NCI-H460 (cell line): ENCODE results near the gene CNNM1. TPM values are rescaled to one million over a fixed set of nuclear protein-coding genes. Genes with fewer than 3 reads are reported as not detected.

ENCODE experiments used
- DNase-seq: peaks from one replicate; pipeline ENCODE4 v3.0.0-alpha.2; 2016; ENCODE audit warnings: low read depth; ENCODE audit errors: extremely low read depth
- total RNA-seq: library from RNA; depleted of rRNA; stranded (reverse); fragments of >200 nt; shearing (Covaris generic); gene quantifications from 2 replicates; pipeline ENCODE4 v1.2.3, GENCODE V29; 2014

Gene CNNM1
- total RNA-seq, 1 experiment from 2014 or later, result 2.5 TPM

GRCh38 chr10:99331207-99331803 is 2.1 kb downstream of the CNNM1 start:
- DNase-seq, result no peak

- DNase-seq, result no peak
These were observed 8.2 kb downstream of the CNNM1 start for GRCh38 chr10:99337311-99337811.

GRCh38 chr10:99337901-99338300 is 8.7 kb downstream of the CNNM1 start:
- DNase-seq, result no peak

- peak; percentile 28 for DNase-seq
These were observed 9.9 kb downstream of the CNNM1 start for GRCh38 chr10:99339077-99339476.

- no peak for DNase-seq
These were observed 10.4 kb downstream of the CNNM1 start for GRCh38 chr10:99339563-99340047.

- no peak for DNase-seq
These were observed 11.5 kb downstream of the CNNM1 start for GRCh38 chr10:99340650-99341049.

GRCh38 chr10:99341248-99341647 is 12.1 kb downstream of the CNNM1 start:
- no peak for DNase-seq

DNA sequence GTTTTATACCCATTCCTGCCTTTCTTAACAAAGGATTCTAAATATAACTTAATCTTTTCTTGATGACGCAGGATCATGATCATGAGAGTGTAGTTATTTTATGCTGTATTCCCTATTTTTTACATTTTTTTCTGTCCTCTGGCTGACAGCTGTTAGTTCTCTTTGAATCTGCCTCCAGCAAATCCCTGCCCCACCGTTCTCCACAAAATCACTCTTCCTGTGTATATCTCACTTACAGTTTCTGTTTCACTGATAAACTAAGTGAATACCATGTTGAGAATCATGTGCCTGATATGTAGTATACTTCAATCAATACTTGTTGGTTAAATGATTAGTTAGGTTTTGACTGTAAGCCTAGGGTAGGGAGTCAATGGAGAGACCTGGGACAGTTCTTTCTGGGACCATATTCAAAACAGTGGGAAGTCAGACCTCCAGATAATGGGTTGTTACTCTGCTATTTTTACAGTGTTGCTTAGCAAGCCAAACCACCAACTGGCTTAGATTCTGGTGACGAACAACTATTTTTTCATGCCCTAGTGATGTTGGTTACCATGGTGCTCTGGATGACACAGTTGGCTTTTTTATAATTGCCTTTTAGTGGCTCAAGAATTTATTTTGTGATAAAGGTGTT is 12.8 kb downstream of the CNNM1 start:
- no peak for DNase-seq

DNA sequence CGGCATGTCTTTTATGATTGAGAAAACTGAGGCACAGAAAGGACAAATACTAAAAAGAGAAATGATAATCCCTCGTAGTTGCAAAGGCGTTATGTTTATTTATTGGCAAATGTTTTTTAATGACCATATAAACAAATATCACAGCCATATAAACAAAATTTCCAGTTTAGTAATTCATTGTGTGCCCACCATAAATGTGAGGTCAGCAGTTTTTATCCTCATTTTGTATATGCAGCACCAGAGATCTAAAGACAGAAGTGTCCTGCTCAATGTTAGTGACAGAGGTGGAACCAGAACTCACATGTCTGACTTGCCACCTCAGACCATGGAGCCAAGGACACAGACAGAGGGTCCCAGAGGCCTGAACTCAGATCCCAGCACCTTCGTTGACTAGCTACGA is 14.1 kb downstream of the CNNM1 start:
- DNase-seq, result no peak

DNA sequence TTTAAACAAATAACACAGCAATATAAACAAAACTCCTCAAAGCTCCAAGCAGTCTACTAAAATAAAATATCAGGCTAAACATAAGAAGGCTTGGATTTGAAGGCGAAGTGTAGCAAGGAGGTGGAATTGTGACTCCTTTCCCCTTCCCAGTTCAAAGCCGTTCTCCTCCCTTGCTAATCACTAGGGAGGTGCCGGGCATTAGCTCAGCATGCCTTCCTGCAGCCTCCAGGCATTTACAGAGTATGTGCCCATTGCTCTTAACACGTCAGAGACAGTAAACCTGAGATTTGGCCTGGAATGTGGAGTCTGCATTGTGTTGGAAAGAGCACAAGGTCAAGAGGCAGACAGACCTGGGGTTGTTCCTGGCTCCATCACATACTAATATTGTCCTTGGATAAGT is 15.6 kb downstream of the CNNM1 start:
- DNase-seq, result no peak

DNA sequence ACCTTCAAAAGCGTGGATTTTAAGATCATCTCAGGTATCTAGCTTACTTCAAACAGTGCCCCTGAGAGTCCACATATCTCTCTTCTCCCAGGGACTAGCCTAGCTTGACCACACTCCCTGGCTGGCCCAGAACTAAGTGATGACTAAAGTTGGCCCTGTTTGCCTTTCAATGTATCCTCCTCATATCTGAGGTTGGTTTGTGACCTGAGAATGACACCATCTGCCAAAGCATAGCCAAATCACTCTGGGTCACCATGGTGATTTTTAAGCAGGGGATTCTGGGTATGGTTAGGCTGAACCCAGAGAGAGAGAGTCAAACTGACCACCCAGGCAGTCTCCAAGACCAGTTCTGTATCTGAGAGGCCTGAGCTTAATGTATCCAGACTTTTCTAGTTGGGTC is 16.2 kb downstream of the CNNM1 start:
- DNase-seq, result no peak

- no peak for DNase-seq
These were observed 17.1 kb downstream of the CNNM1 start for GRCh38 chr10:99346247-99346646.

- DNase-seq, result no peak
These were observed 18.5 kb downstream of the CNNM1 start for GRCh38 chr10:99347672-99348071.

- no peak for DNase-seq
These were observed 24.0 kb downstream of the CNNM1 start for GRCh38 chr10:99353182-99353581.

DNA sequence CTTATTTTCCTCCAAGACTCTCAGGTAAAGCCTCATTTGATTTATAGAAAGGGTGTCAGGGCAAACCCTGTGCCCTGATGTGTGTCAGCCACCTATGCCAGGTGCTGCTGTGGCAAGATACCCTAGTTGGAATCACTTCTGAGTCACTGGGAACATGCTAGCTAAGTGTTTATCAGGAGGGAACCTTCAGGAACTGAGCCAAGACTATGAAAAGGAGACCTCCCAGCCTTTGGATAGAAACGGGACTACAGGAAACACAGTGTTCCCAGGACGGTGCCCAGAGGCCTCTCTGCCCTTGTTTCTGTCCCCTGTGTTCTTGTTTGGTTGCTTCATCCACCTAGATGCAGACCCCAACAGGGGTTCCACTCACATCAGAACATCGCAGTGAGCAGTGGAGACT is 28.5 kb downstream of the CNNM1 start:
- no peak for DNase-seq

DNA sequence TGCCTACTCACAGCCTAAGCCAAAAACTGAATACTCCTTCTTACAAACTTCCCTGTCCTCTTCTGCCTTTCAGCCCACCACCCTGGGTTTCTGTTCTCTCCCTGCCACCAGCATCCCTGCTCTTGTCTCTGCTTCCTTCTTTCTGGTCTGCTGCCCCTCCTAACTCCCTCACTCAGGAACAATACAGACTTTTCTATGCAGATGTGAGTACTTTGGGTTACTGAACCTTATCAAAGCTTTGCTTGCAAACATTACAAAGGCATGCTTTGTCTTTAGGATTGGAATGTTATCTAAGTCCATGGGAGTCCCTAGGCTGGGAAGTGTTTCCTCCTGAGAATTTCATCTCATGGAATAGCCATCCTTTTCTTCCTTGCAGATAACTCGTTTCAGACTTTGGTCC is 28.9 kb downstream of the CNNM1 start:
- DNase-seq, result no peak

- no peak for DNase-seq
These were observed 31.8 kb downstream of the CNNM1 start for GRCh38 chr10:99360934-99361333.

GRCh38 chr10:99364125-99364524 is 35.0 kb downstream of the CNNM1 start:
- DNase-seq, result no peak

- DNase-seq, result no peak
These were observed 36.2 kb downstream of the CNNM1 start for GRCh38 chr10:99365311-99365710.

DNA sequence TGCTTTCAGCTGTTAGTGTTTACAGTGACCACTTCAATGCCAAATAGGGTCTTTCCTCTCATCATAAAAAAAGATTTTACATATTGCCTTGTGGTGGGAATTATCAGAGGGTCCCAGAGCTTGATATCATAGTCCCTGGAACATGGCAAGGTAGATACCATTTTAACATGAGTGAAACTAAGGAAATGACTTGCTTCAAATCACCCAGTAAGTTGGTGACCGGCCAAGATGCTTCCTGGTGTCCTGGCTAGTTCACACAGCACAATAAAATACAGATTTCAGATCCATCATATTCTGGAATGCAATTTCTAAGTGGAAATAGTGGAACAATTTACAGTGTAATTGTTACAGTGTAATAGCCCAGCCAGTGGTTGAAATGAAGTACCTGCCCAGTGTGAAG is 36.6 kb downstream of the CNNM1 start:
- DNase-seq, result no peak

GRCh38 chr10:99366666-99367065 is 37.5 kb downstream of the CNNM1 start:
- no peak for DNase-seq

DNA sequence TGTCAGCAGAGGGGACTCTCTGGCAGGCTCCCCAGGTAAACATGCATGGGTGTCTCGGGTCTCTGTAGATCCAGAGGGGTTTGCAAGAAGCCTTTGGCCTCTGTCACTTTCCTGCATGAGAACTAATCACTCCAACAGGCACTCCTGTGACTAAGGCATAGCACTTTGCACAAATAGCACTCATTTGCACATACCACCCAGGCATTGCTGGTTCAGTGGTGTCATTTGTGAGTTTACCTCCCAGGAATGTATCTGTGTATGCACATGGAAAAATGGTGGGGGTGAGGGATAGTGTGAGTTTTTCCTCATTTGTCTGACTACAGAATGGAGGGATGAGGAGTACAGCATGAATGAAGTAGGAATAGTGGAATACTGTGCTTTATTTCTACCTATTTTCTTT is 39.5 kb downstream of the CNNM1 start:
- no peak for DNase-seq
